IMR-90 (cell line): ENCODE data around the gene DMD. TPM values are rescaled to one million over a fixed set of nuclear protein-coding genes. Genes with fewer than 3 reads are reported as not detected.

Source experiments
- ATAC-seq: fragments of 200-7000 bp; cut with Tn5 transposase; 2 replicates; pipeline ENCODE4 v1.9.1; 2020; ENCODE audit warnings: low read depth, mild to moderate bottlenecking, moderate library complexity
- BruUV-seq: library from RNA; stranded (reverse); fragments of 400-500 nt; replicated peaks from 2 replicates; lab custom pipeline; 2021; lab: Mats Ljungman, UMichigan
- CTCF ChIA-PET: fragments of 300-600 bp; formaldehyde crosslinking; extraction: SDS; loops from one replicate; lab custom pipeline; 2021; ENCODE audit warnings: antibody characterized with exemption; lab: Yijun Ruan, JAX
- POLR2A ChIA-PET: fragments of 300-600 bp; sonication (Branson Sonifier 250); formaldehyde crosslinking; loops from one replicate; lab custom pipeline; 2022; ENCODE audit warnings: antibody characterized with exemption; ENCODE audit not compliant: unreplicated experiment; lab: Charles Lee
- DNase-seq: peaks from one replicate; pipeline ENCODE4 v3.0.0; 2013
- H2AFZ ChIP-seq: replicated peaks from 2 replicates; pipeline ENCODE3; 2013; ENCODE audit warnings: low read length, mild to moderate bottlenecking; ENCODE audit not compliant: poor library complexity
- H2AK5ac ChIP-seq: 2 replicates; pipeline ENCODE4 v1.6.1; 2013; ENCODE audit warnings: low read depth, low read length, inconsistent platforms
- H2AK9ac ChIP-seq: replicated peaks from 2 replicates; pipeline ENCODE3; 2013; ENCODE audit warnings: mild to moderate bottlenecking, low read depth, low read length, moderate library complexity; ENCODE audit not compliant: poor library complexity
- H2BK120ac ChIP-seq: 2 replicates; pipeline ENCODE4 v1.6.1; 2013; ENCODE audit warnings: low read depth, low read length, inconsistent platforms
- H2BK15ac ChIP-seq: 3 replicates; pipeline ENCODE4 v1.6.1; 2013; ENCODE audit warnings: low read depth, low read length, inconsistent platforms
- H2BK20ac ChIP-seq: 2 replicates; pipeline ENCODE4 v1.6.1; 2013; ENCODE audit warnings: low read depth, mild to moderate bottlenecking, inconsistent platforms, low read length, moderate library complexity
- H2BK5ac ChIP-seq: 2 replicates; pipeline ENCODE4 v1.6.1; 2013; ENCODE audit warnings: mild to moderate bottlenecking, low read depth, low read length, inconsistent platforms; ENCODE audit not compliant: poor library complexity, severe bottlenecking
- H3K14ac ChIP-seq: replicated peaks from 2 replicates; pipeline ENCODE4 v1.6.1; 2013; ENCODE audit warnings: low read depth, low read length, inconsistent platforms
- H3K18ac ChIP-seq: 2 replicates; pipeline ENCODE4 v1.6.1; 2013; ENCODE audit warnings: low read depth, low read length, control low read depth
- H3K23ac ChIP-seq: 2 replicates; pipeline ENCODE4 v1.6.1; 2013; ENCODE audit warnings: low read depth, low read length, inconsistent platforms
- H3K27ac ChIP-seq: 2 replicates; pipeline ENCODE4 v1.5.1; 2013; ENCODE audit warnings: mild to moderate bottlenecking, control low read depth, low read length; ENCODE audit not compliant: insufficient read depth
- H3K27me3 ChIP-seq: 2 replicates; pipeline ENCODE4 v1.6.1; 2013; ENCODE audit warnings: low read length; ENCODE audit not compliant: control insufficient read depth, insufficient read depth
- H3K36me3 ChIP-seq: 2 replicates; pipeline ENCODE4 v1.6.1; 2013; ENCODE audit warnings: low read length, mixed read lengths; ENCODE audit not compliant: control insufficient read depth, insufficient read depth
- H3K4ac ChIP-seq: 2 replicates; pipeline ENCODE4 v1.6.1; 2013; ENCODE audit warnings: low read depth, low read length, inconsistent platforms
- H3K4me1 ChIP-seq: 2 replicates; pipeline ENCODE4 v1.6.1; 2013; ENCODE audit warnings: low read length, mixed read lengths; ENCODE audit not compliant: control insufficient read depth, insufficient read depth
- H3K4me2 ChIP-seq: 2 replicates; pipeline ENCODE4 v1.6.1; 2013; ENCODE audit warnings: low read depth, mild to moderate bottlenecking, control low read depth, low read length, moderate library complexity
- H3K4me3 ChIP-seq: 2 replicates; pipeline ENCODE4 v1.5.1; 2013; ENCODE audit warnings: low read depth, mild to moderate bottlenecking, control low read depth, low read length, moderate library complexity; ENCODE audit not compliant: insufficient read depth
- H3K56ac ChIP-seq: 2 replicates; pipeline ENCODE4 v1.6.1; 2013; ENCODE audit warnings: low read length, inconsistent platforms; ENCODE audit not compliant: insufficient read depth; ENCODE audit errors: extremely low read depth
- H3K79me1 ChIP-seq, 2 experiments: 2 replicates each; pipeline ENCODE4 v1.6.1; 2013; ENCODE audit warnings: low read length in 2 of 2, inconsistent platforms in 1 of 2, low read depth in 1 of 2
- H3K9ac ChIP-seq: 2 replicates; pipeline ENCODE4 v1.6.1; 2013; ENCODE audit warnings: low read depth, low read length, control low read depth
- H3K9me1 ChIP-seq: 2 replicates; pipeline ENCODE4 v1.6.1; 2013; ENCODE audit warnings: low read length, inconsistent platforms; ENCODE audit not compliant: insufficient read depth
- H3K9me3 ChIP-seq: 2 replicates; pipeline ENCODE4 v1.6.1; 2013; ENCODE audit warnings: low read length; ENCODE audit not compliant: control insufficient read depth, insufficient read depth
- H4K20me1 ChIP-seq: 2 replicates; pipeline ENCODE4 v1.6.1; 2013; ENCODE audit warnings: low read length, inconsistent platforms; ENCODE audit not compliant: insufficient read depth
- H4K5ac ChIP-seq: 2 replicates; pipeline ENCODE4 v1.6.1; 2013; ENCODE audit warnings: mild to moderate bottlenecking, low read depth, low read length, control low read depth
- H4K8ac ChIP-seq, 2 experiments: 2 replicates each; pipeline ENCODE4 v1.6.1; 2013; ENCODE audit warnings: low read depth in 2 of 2, low read length in 2 of 2, control low read depth in 1 of 2, inconsistent platforms in 1 of 2
- H4K91ac ChIP-seq: 2 replicates; pipeline ENCODE4 v1.6.1; 2013; ENCODE audit warnings: low read depth, low read length, inconsistent platforms; ENCODE audit not compliant: insufficient read depth
- CEBPB ChIP-seq: IDR thresholded peaks from 2 replicates; pipeline ENCODE4 v1.6.1; 2012; ENCODE audit warnings: low read depth, low read length, improper control_type of control experiment
- RAD21 ChIP-seq: IDR thresholded peaks from 2 replicates; pipeline ENCODE4 v1.6.1; 2012; ENCODE audit warnings: low read length, improper control_type of control experiment
- WGBS, 2 experiments: methylation state at CpG; one replicate each; pipeline versions ENCODE4 v1.1.5 to v1.1.7; 2013; ENCODE audit warnings: missing lambda C conversion rate in 2 of 2; ENCODE audit not compliant: insufficient read length in 1 of 2; ENCODE audit errors: extremely low coverage in 2 of 2; 5-methylcytosine and 5-hydroxymethylcytosine counted together
- dilution Hi-C: fragments of 300-500 bp; cut with HindIII; formaldehyde crosslinking; loops from one replicate; pipeline ENCODE4 v1.14.3; 2018; ENCODE audit warnings: low sequenced_read_pairs; ENCODE audit not compliant: unreplicated experiment
- in situ Hi-C: fragments of 300-500 bp; cut with MboI; formaldehyde crosslinking; loops from 3 replicates; pipeline ENCODE4 v1.14.3; 2019; ENCODE audit warnings: low sequenced_read_pairs, inconsistent platforms, mixed read lengths
- intact Hi-C: fragments of 100-400 bp; cut with micrococcal nuclease; formaldehyde crosslinking; loops from 2 replicates; pipeline ENCODE4 v1.10.0; 2022
- polyA plus RNA-seq, 3 experiments: library from polyadenylated mRNA; depleted of rRNA; stranded (reverse); fragments of >200 nt; gene quantifications; 2 replicates each; pipeline ENCODE4 v1.2.3, GENCODE V29; 2012; ENCODE audit warnings: low replicate concordance in 1 of 3
- total RNA-seq: library from RNA; depleted of rRNA; stranded (reverse); fragments of >200 nt; gene quantifications from 2 replicates; pipeline ENCODE4 v1.2.3, GENCODE V29; 2012

Gene DMD
- total and polyA plus RNA-seq, 2 of the 4 experiments (the other 2 are of a cell fraction): 6.6 to 11.8 TPM

DNA sequence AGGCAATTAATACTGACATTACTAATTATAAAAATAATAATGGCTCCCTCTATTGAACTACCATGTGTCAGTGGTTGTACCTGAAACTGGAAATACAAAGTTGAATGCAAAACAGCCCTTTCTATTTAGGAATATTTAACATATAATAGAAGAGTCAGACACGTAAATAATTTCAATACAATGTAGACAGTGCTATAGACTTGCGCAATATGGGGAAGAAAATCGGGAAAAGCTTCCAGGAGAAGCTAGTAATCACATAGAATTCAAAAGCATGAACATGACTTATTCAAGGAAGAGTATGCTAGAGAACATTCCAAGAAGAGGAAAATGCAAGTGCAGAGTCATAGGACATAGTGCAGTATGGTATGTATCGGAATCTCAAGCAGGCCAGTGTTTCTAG lies 1730.7 kb downstream of the DMD start:
- DNase-seq (no peak), ATAC-seq (no peak)
- Histone ChIP-seq H3K14ac (no peak overlapping the region), H3K36me3 (no peaks in the 10 kb centered on the region), H3K27me3 (no peaks in the 10 kb centered on the region), H3K4me3 (no peak overlapping the region), H3K4me1 (no peaks in the 10 kb centered on the region), H3K9me1 (no peaks in the 10 kb centered on the region), H2BK15ac (no peak overlapping the region), H3K4me2 (no peak overlapping the region), H3K56ac (no peak overlapping the region), H3K23ac (no peak overlapping the region), H3K79me1 (no peaks in the 10 kb centered on the region), H4K8ac (no peak overlapping the region), H4K91ac (no peak overlapping the region), H2AK5ac (no peak overlapping the region), H3K9me3 (no peaks in the 10 kb centered on the region), H2BK120ac (no peak overlapping the region), H3K9ac (no peak overlapping the region), H4K20me1 (no peaks in the 10 kb centered on the region), H3K18ac (no peak overlapping the region), H2BK5ac (no peak overlapping the region), H3K4ac (no peak overlapping the region), H3K27ac (no peak overlapping the region), H4K5ac (no peak overlapping the region), H2BK20ac (no peak overlapping the region), H2AFZ (no peak overlapping the region), H2AK9ac (no peak overlapping the region)
- POLR2A ChIA-PET: no interaction called here
- dilution Hi-C loops: no loop called here
- TF ChIP-seq RAD21 (no peak), CEBPB (peak; percentile 80)
- BruUV-seq: no TSS peak
- intact Hi-C loops: no loop called here
- CTCF ChIA-PET: interaction anchor here (0.6 kb wide), 1 partner anchor 123 kb away, joined by 3 read pairs; no protein-coding TSS in a partner anchor
- in situ Hi-C loops: no loop called here
- 60% methylated on average over 1 of the region's 4 CpGs; no CpG with 5 or more reads in 1 of the 2 experiments for WGBS, 2 experiments
